Right cardiac atrium (tissue), 5 donors: ENCODE data around the gene TMEM123. TPM values are rescaled to one million over a fixed set of nuclear protein-coding genes. Genes with fewer than 3 reads are reported as not detected.

Source experiments
- ATAC-seq, 2 donors: fragments of 200-7000 bp; cut with Tn5 transposase; one replicate each; pipeline versions ENCODE4 v1.8.0 to v1.9.1; 2020; ENCODE audit warnings: moderate library complexity in 2 of 2, mild to moderate bottlenecking in 1 of 2
- DNase-seq, 3 donors: peaks; one replicate each; pipeline ENCODE4 v3.0.0-alpha.2; 2020
- H3K27ac ChIP-seq: one replicate; pipeline ENCODE4 v1.5.1; 2013; ENCODE audit warnings: mild to moderate bottlenecking, low read length, control low read depth, moderate library complexity
- H3K27me3 ChIP-seq: one replicate; pipeline ENCODE4 v1.6.1; 2013; ENCODE audit not compliant: control insufficient read depth, insufficient read depth
- H3K4me1 ChIP-seq: one replicate; pipeline ENCODE4 v1.6.1; 2013; ENCODE audit warnings: low read length; ENCODE audit not compliant: control insufficient read depth, insufficient read depth
- H3K4me3 ChIP-seq: one replicate; pipeline ENCODE4 v1.5.1; 2013; ENCODE audit warnings: low read length, control low read depth
- H3K9me3 ChIP-seq: one replicate; pipeline ENCODE4 v1.6.1; 2013; ENCODE audit warnings: low read length; ENCODE audit not compliant: control insufficient read depth
- whole genome bisulfite sequencing: extraction: QIAGEN DNeasy Blood & Tissue Kit; methylation state at CpG from one replicate; pipeline ENCODE4 v1.1.7; 2013; 5-methylcytosine and 5-hydroxymethylcytosine counted together
- intact Hi-C, 4 donors: fragments of 100-400 bp; cut with DNase I; formaldehyde crosslinking; loops; one replicate each; pipeline versions ENCODE4 v1.11.0 to v1.14.0; 2022 to 2023
- polyA plus RNA-seq: library from polyadenylated mRNA; stranded (reverse); fragments of 200-250 nt; gene quantifications from one replicate; pipeline ENCODE4 v1.2.3, GENCODE V29; 2013
- total RNA-seq, 4 donors: library from RNA; stranded (reverse); fragmentation: NEBNext Ultra II Directional; extraction: Animal tissue kit (Norgen Biotek cat#: 25700); gene quantifications; one replicate each; pipeline ENCODE4 v1.2.1, GENCODE V29; 2021
- donor health status: healthy with polysubstance abuse.
- donor health status: DM: no; HTN: yes; CAD: no.
- donor health status: DM: no; HTN: no; CAD: no.
- donor health status: DM: no; HTN: yes; CAD: no; lungs with severe emphysema.
- donor health status: DM: yes; HTN: yes; CAD: no.

TMEM123 gene
- total and polyA plus RNA-seq, 5 donors = 52.4 to 106 (median 101) TPM

DNA sequence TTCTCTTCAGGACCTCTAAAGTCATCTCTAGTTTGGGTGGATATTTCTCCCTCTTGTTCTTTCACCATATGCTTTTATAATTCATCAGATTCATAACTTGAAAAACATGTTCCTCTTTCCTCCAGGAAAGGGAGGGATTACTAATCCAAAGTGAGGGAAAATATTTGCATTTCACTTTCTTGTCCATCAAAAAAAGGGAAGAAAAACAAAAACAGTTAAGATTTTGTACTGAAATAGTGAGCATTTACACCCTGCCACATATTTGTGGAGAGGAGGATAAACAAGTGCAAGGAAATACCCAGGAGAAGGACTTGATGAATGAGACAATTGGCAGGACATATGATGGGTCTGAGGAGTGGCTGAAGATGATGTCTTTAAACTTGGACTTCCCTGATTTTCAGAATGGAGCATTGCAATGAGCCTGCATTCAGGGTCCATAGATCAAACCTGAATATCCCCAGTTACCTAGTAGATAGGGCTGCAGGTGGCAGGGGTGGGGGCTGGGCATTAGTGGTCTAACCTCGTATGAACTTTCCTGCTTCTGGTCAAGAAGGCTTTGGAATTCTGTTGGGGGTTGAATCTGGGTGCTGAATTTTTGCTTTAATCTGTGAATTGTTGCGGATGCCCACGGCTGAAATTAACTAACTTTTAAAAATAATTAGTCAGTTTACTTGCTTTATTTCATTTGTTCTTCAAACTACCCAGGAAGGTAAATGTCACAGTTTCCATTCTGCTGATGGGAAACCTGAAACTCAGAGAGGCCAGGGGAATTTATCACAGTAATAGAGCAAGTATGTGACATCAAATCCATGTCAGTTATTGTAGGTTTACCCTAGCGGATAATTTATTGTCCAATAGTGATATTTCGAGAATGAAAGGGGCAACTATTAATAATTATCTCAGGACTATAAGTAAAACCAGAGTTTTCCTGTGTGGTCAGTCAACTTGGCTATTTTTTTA, 36.9 kb upstream of the TMEM123 start:
- DNase-seq = no peak
- 80% methylated on average over 5 of the region's 5 CpGs for WGBS
- intact Hi-C loops = loop anchor here (5.0 to 10.0 kb wide), 3 partner anchors 97 to 205 kb away; partner anchors contain the start of gene BIRC2 (in 1 of the 4)
- no peaks in the 10 kb centered on the region for H3K9me3 ChIP-seq
- H3K27ac ChIP-seq = no peak overlapping the region
- H3K27me3 ChIP-seq = no peaks in the 10 kb centered on the region
- no peaks in the 10 kb centered on the region for H3K4me1 ChIP-seq
- no peak overlapping the region for H3K4me3 ChIP-seq
- no peak for ATAC-seq

GRCh38 chr11:102488208-102488607, 35.6 kb upstream of the TMEM123 start:
- Histone ChIP-seq H3K9me3 (no peaks in the 10 kb centered on the region), H3K27me3 (no peaks in the 10 kb centered on the region), H3K27ac (no peak overlapping the region), H3K4me1 (no peaks in the 10 kb centered on the region), H3K4me3 (no peak overlapping the region)
- intact Hi-C loops = loop anchor here in 1 of 4 donors (5.0 to 10.0 kb wide), 2 partner anchors 96 to 203 kb away; no protein-coding TSS in a partner anchor
- 76% methylated on average over 3 of the region's 3 CpGs for WGBS
- DNase-seq (no peak), ATAC-seq (no peak)

DNA sequence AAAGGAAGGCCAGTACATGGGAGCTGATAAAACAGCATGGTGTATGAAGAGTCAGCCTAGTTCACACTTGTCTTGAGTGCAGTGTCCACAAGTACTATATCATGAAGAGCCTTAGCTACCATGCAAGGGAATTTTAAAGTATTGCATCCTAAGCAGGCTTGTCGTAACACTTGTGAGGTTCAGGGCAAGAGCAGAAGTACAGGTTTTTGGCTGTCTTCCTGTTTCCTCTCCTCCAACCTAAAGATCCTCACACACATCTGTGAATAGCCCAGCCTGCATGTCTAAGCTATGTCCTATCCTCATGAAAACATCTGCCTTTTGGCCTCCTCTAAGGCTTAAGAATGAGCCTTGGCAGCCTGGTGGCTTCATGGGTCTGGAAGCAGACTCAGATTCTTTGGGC, 34.6 kb upstream of the TMEM123 start:
- H3K4me1 ChIP-seq = no peaks in the 10 kb centered on the region
- no peaks in the 10 kb centered on the region for H3K9me3 ChIP-seq
- DNase-seq (no peak), ATAC-seq (no peak)
- intact Hi-C loops = loop anchor here in 1 of 4 donors (5.0 to 10.0 kb wide), 2 partner anchors 95 to 202 kb away; no protein-coding TSS in a partner anchor
- 92% methylated on average over 1 of the region's 1 CpG for WGBS
- no peak overlapping the region for H3K27ac ChIP-seq
- no peak overlapping the region for H3K4me3 ChIP-seq
- H3K27me3 ChIP-seq = no peaks in the 10 kb centered on the region

DNA sequence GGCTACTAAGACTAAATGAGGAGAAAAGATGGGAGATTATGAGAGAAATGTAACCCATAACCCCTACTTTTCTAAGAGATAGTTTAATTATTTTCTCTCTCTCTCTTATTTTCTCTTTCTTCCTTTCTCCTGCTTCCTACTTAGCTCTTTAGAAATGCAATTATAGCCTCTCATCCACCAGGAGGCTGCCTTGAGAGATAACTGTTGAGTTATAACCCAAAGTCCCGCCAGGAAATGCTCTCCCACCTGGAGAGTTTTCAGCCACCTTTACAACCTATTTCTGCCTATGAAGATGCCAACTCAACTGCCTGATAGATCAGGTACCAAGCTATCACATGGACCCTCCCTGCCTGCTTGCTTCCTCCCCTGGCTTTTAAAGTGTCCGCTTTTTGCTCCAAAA, 34.0 kb upstream of the TMEM123 start:
- Histone ChIP-seq H3K27me3 (no peaks in the 10 kb centered on the region), H3K4me1 (no peaks in the 10 kb centered on the region), H3K9me3 (no peaks in the 10 kb centered on the region), H3K4me3 (no peak overlapping the region), H3K27ac (no peak overlapping the region)
- no peak for DNase-seq
- ATAC-seq = no peak
- intact Hi-C loops = loop anchor here in 1 of 4 donors (5.0 to 10.0 kb wide), 2 partner anchors 94 to 202 kb away; no protein-coding TSS in a partner anchor
- WGBS = 95% methylated on average over 2 of the region's 2 CpGs

GRCh38 chr11:102485095-102485722, 32.6 kb upstream of the TMEM123 start:
- 83% methylated on average over 2 of the region's 2 CpGs for WGBS
- intact Hi-C loops = loop anchor here in 1 of 4 donors (5.0 to 10.0 kb wide), 2 partner anchors 93 to 200 kb away; no protein-coding TSS in a partner anchor
- ATAC-seq (no peak), DNase-seq (no peak)
- Histone ChIP-seq H3K27me3 (no peaks in the 10 kb centered on the region), H3K27ac (no peak overlapping the region), H3K4me1 (no peaks in the 10 kb centered on the region), H3K9me3 (no peaks in the 10 kb centered on the region), H3K4me3 (no peak overlapping the region)

GRCh38 chr11:102482433-102482832, 29.9 kb upstream of the TMEM123 start:
- no peak overlapping the region for H3K4me3 ChIP-seq

DNA sequence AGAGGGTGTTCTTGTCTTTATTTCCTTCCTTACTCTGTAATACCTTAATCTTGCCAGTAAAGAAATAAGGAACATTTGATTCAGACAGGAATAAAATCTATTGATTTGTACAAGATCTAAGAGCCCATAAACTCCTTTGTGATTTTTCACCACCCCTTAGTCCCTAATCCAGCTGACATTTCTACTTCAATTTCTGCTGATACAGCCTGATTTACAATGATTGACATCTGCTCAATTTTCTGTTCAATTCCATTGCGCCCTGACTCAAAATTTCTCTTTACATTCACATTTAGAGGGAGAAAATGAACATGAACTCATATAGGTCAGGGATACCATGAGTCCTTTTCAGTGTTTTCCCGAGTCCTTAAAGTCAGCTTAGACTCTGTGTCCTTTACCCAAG, 27.2 kb upstream of the TMEM123 start:
- Histone ChIP-seq H3K27ac (no peak overlapping the region), H3K9me3 (no peaks in the 10 kb centered on the region), H3K4me3 (no peak overlapping the region), H3K27me3 (no peaks in the 10 kb centered on the region), H3K4me1 (no peaks in the 10 kb centered on the region)
- DNase-seq (no peak), ATAC-seq (no peak)
- intact Hi-C loops = loop anchor here in 1 of 4 donors (10.0 kb wide), 1 partner anchor 195 kb away; no protein-coding TSS in a partner anchor
- 98% methylated on average over 2 of the region's 2 CpGs for WGBS

More at GRCh38 chr11:102482433-102482832, 29.9 kb upstream of the TMEM123 start:
- H3K27ac ChIP-seq = no peak overlapping the region
- no peaks in the 10 kb centered on the region for H3K9me3 ChIP-seq
- H3K4me1 ChIP-seq = no peaks in the 10 kb centered on the region
- intact Hi-C loops = loop anchor here in 1 of 4 donors (10.0 kb wide), 1 partner anchor 198 kb away; no protein-coding TSS in a partner anchor
- 83% methylated on average over 3 of the region's 3 CpGs for WGBS
- H3K27me3 ChIP-seq = no peaks in the 10 kb centered on the region
- no peak for ATAC-seq
- DNase-seq = no peak

DNA sequence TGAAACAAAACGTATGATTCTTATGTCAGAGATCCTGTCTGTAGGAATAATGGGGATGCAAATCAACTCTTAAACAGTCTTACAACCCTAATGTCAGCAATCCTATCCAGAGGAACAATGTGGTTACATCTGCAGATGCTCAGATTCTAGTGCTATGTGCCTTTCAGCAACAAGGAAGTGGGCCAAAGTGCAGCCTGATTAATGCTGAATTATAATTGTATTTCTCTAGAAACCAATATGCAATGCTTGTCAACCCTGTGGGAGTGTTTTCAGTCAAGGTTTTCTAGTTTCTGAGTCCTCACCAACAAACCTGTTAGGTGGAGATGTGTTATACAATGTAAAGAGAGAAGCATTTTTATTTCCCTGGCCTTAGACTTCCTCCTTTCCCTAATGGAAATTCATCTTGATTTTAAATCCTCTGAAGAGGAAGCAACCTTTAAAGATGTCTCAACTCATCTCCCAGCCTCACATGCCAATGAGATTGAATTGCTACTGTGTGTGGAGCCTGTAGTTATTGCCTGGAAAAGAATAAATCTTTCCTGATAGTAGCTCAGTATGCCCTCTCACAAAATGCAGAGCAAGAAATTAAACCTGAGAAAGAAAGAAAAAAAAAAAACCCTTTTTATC, 26.2 kb upstream of the TMEM123 start:
- Histone ChIP-seq H3K4me1 (no peaks in the 10 kb centered on the region), H3K4me3 (no peak overlapping the region), H3K27me3 (no peaks in the 10 kb centered on the region), H3K9me3 (no peaks in the 10 kb centered on the region), H3K27ac (no peak overlapping the region)
- intact Hi-C loops = no loop called here
- DNase-seq (no peak), ATAC-seq (no peak)
- WGBS = 80% methylated on average over 1 of the region's 1 CpG

GRCh38 chr11:102476812-102477211, 24.2 kb upstream of the TMEM123 start:
- no peak overlapping the region for H3K4me3 ChIP-seq
- H3K9me3 ChIP-seq = no peaks in the 10 kb centered on the region
- no peaks in the 10 kb centered on the region for H3K27me3 ChIP-seq
- WGBS = 19% methylated on average over 1 of the region's 1 CpG
- DNase-seq (peak in 1 of 3 donors; percentile 38), ATAC-seq (peak; percentile 55 to 61)
- H3K27ac ChIP-seq = no peak overlapping the region
- intact Hi-C loops = no loop called here
- no peaks in the 10 kb centered on the region for H3K4me1 ChIP-seq

GRCh38 chr11:102476069-102476468, 23.5 kb upstream of the TMEM123 start:
- H3K4me1 ChIP-seq = no peaks in the 10 kb centered on the region
- no peak overlapping the region for H3K4me3 ChIP-seq
- no peaks in the 10 kb centered on the region for H3K27me3 ChIP-seq
- no peaks in the 10 kb centered on the region for H3K9me3 ChIP-seq
- no peak for DNase-seq
- H3K27ac ChIP-seq = no peak overlapping the region
- no peak for ATAC-seq
- WGBS = 58% methylated on average over 1 of the region's 1 CpG
- intact Hi-C loops = no loop called here
